Ishikawa (cell line): ENCODE measurements around the gene FAM216A.

ENCODE experiments used
- CEBPB ChIP-seq: IDR thresholded peaks from 2 replicates; pipeline ENCODE4 v1.6.1; 2012
- CREB1 ChIP-seq: IDR thresholded peaks from 2 replicates; pipeline ENCODE4 v1.6.1; 2012; ENCODE audit warnings: low read depth
- EGR1 ChIP-seq: IDR thresholded peaks from 2 replicates; pipeline ENCODE4 v1.6.1; 2012
- EP300 ChIP-seq: IDR thresholded peaks from 2 replicates; pipeline ENCODE4 v1.6.1; 2012; ENCODE audit warnings: borderline replicate concordance
- FOXM1 ChIP-seq: IDR thresholded peaks from 2 replicates; pipeline ENCODE4 v1.6.1; 2012; ENCODE audit warnings: low read depth, borderline replicate concordance
- NFIC ChIP-seq: IDR thresholded peaks from 2 replicates; pipeline ENCODE4 v1.6.1; 2012
- RAD21 ChIP-seq: IDR thresholded peaks from 2 replicates; pipeline ENCODE4 v1.6.1; 2012; ENCODE audit warnings: low read depth
- TAF1 ChIP-seq: IDR thresholded peaks from 2 replicates; pipeline ENCODE4 v1.6.1; 2012; ENCODE audit warnings: low read depth, mild to moderate bottlenecking
- TCF12 ChIP-seq: IDR thresholded peaks from 2 replicates; pipeline ENCODE4 v1.6.1; 2012; ENCODE audit warnings: low read depth
- TEAD4 ChIP-seq: IDR thresholded peaks from 2 replicates; pipeline ENCODE4 v1.6.1; 2012
- YY1 ChIP-seq: IDR thresholded peaks from 2 replicates; pipeline ENCODE4 v1.6.1; 2012; ENCODE audit warnings: low read depth
- ZBTB7A ChIP-seq: IDR thresholded peaks from 2 replicates; pipeline ENCODE4 v1.6.1; 2012; ENCODE audit warnings: low read depth
- TF ChIP-seq, protein P1 (sequence below): IDR thresholded peaks from 2 replicates; pipeline ENCODE4 v1.6.1; 2012; ENCODE audit warnings: low read depth, mild to moderate bottlenecking
- TF ChIP-seq, protein P2 (sequence below): IDR thresholded peaks from 2 replicates; pipeline ENCODE4 v1.6.1; 2012
- TF ChIP-seq, protein P3 (sequence below): IDR thresholded peaks from 2 replicates; pipeline ENCODE4 v1.6.1; 2012

The FAM216A gene

DNA sequence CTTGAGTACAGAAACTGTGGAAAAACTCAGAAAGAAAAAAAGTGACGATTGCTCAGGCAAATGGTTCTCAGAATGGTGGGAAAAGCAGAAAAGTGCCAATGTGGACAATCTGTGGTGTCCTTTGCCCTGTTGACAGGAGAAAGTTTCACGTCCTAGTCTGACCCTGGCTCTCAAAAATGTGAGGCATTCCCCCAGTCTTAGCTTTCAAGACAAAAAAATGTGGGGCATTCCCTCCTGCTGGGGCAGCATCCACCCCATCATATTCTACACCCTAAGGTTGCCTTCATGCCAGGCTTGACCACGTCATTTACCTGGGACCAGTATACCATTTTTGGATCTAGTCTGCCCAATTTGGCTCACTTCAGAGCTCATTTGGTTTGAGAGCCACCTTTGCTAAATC, 44.4 kb upstream of the FAM216A start:
- TF ChIP-seq YY1: no peak
- TF ChIP-seq TEAD4: peak; percentile 69

DNA sequence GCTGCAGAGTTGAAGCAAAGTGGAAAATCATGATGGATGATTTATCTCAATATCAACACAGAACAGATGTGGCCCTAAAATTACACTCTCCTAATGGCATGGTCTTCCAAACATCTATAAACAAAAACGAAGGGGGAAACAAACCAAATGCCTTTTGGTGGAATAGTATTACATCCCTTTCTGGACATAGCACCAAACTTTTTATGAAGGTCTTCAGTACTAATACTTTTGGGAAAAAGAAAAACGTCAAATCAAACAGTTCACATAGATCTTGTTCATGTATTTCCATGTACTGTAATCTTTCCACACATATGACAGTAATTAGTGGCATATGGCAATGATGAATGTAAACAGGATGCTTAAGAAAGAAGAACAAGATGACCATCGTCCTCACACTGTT, 42.2 kb upstream of the FAM216A start:
- TF ChIP-seq ZBTB7A: no peak
- TF ChIP-seq, protein P1, sequence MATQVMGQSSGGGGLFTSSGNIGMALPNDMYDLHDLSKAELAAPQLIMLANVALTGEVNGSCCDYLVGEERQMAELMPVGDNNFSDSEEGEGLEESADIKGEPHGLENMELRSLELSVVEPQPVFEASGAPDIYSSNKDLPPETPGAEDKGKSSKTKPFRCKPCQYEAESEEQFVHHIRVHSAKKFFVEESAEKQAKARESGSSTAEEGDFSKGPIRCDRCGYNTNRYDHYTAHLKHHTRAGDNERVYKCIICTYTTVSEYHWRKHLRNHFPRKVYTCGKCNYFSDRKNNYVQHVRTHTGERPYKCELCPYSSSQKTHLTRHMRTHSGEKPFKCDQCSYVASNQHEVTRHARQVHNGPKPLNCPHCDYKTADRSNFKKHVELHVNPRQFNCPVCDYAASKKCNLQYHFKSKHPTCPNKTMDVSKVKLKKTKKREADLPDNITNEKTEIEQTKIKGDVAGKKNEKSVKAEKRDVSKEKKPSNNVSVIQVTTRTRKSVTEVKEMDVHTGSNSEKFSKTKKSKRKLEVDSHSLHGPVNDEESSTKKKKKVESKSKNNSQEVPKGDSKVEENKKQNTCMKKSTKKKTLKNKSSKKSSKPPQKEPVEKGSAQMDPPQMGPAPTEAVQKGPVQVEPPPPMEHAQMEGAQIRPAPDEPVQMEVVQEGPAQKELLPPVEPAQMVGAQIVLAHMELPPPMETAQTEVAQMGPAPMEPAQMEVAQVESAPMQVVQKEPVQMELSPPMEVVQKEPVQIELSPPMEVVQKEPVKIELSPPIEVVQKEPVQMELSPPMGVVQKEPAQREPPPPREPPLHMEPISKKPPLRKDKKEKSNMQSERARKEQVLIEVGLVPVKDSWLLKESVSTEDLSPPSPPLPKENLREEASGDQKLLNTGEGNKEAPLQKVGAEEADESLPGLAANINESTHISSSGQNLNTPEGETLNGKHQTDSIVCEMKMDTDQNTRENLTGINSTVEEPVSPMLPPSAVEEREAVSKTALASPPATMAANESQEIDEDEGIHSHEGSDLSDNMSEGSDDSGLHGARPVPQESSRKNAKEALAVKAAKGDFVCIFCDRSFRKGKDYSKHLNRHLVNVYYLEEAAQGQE: no peak
- TF ChIP-seq YY1: no peak
- TF ChIP-seq, protein P2, sequence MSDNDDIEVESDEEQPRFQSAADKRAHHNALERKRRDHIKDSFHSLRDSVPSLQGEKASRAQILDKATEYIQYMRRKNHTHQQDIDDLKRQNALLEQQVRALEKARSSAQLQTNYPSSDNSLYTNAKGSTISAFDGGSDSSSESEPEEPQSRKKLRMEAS: no peak
- TF ChIP-seq EGR1: no peak
- TF ChIP-seq TCF12: no peak
- no peak for TF ChIP-seq NFIC

DNA sequence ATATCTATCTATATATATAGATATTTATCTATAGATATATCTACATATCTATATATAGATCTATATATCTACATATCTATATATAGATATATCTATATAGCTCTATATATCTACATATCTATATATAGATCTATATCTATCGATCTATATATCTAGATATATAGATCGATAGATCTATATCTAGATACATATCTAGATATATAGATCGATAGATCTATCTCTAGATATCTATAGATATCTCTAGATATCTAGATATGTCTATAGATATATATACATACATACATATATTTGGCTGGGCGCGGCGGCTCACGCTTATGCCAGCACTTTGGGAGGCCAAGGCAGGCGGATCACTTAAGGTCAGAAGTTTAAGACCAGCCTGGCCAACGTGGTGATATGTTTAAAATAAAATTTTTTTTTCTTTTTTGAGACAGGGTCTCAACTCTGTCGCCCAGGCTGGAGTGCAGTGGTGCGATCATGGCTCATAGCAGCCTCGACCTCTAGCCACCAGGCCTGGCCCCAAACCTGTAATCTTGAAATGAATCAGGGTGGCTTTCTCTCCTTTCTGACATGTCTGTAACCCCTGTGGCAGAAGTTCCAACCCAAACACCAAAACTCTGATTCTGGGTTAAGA, 36.6 kb upstream of the FAM216A start:
- TF ChIP-seq, protein P3, sequence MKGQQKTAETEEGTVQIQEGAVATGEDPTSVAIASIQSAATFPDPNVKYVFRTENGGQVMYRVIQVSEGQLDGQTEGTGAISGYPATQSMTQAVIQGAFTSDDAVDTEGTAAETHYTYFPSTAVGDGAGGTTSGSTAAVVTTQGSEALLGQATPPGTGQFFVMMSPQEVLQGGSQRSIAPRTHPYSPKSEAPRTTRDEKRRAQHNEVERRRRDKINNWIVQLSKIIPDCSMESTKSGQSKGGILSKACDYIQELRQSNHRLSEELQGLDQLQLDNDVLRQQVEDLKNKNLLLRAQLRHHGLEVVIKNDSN: no peak
- no peak for TF ChIP-seq CEBPB
- no peak for TF ChIP-seq CREB1
- TF ChIP-seq EP300: no peak
- TF ChIP-seq FOXM1: no peak
- TF ChIP-seq, protein P2: no peak
- TF ChIP-seq, protein P1: no peak
- no peak for TF ChIP-seq EGR1
- no peak for TF ChIP-seq TCF12
- TF ChIP-seq TAF1: no peak
- no peak for TF ChIP-seq RAD21
- TF ChIP-seq ZBTB7A: no peak
- TF ChIP-seq YY1: no peak
- TF ChIP-seq NFIC: no peak
- no peak for TF ChIP-seq TEAD4

DNA sequence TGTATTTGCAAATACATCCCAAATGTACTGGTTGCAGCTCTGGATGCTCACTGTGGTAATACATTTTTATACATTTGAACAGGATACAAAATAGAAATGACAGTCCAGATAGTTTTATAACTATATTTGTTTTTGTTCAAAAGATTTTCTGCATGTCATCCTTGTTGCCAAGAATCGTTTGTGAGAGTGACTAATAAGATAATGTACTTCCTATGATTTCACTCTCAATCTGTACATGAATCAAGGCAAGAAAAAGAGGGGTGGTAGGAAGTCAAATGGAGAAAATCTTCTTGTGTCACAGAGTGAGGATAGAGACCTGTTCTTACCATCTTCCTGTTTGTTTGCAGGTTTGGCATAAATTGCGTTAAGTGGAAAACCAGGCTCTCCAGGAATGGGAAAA, 32.4 kb upstream of the FAM216A start:
- no peak for TF ChIP-seq CEBPB
- no peak for TF ChIP-seq ZBTB7A
- no peak for TF ChIP-seq CREB1
- TF ChIP-seq, protein P3: no peak
- TF ChIP-seq, protein P2: no peak
- TF ChIP-seq TCF12: no peak
- TF ChIP-seq EGR1: no peak

DNA sequence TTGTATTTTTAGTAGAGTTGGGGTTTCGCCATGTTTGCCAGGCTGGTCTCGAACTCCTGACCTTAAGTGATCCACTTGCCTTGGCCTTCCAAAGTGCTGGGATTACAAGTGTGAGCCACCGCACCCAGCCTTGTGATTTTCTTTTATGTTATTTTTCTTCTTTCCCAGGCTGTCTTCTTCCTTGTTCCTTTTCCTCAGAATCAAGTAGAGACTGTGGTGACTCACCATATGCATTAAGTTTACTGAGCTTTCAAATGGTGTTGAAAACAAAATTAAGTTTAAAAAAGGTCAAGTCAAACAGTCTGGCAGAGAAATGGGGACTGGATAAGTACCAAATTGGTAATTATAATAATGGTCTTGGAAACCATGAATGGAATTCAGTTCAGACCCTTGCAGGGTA, 24.2 kb upstream of the FAM216A start:
- TF ChIP-seq ZBTB7A (no peak), EP300 (no peak), CEBPB (no peak), FOXM1 (no peak), NFIC (no peak), RAD21 (no peak), EGR1 (no peak), CREB1 (no peak), YY1 (no peak)
- TF ChIP-seq, protein P1: no peak
- TF ChIP-seq, protein P2: no peak
- TF ChIP-seq, protein P3: no peak
